Activated naive CD8-positive, alpha-beta T cell treated with anti-CD3 and anti-CD28 coated beads for 36 hours (primary cell): ENCODE results near the gene SLC38A8. TPM values are rescaled to one million over a fixed set of nuclear protein-coding genes. Genes with fewer than 3 reads are reported as not detected.

ENCODE experiments used
- DNase-seq: peaks from one replicate; pipeline ENCODE4 v3.0.0; 2021
- H3K27ac Mint-ChIP-seq: one replicate; pipeline ENCODE4 v1.8.0; 2022; ENCODE audit warnings: mild to moderate bottlenecking, moderate library complexity, mixed read lengths
- H3K27me3 Mint-ChIP-seq: one replicate; pipeline ENCODE4 v1.8.0; 2022; ENCODE audit warnings: mild to moderate bottlenecking, mixed read lengths
- H3K36me3 Mint-ChIP-seq: one replicate; pipeline ENCODE4 v1.8.0; 2021; ENCODE audit warnings: mild to moderate bottlenecking, mixed read lengths
- H3K4me1 Mint-ChIP-seq: one replicate; pipeline ENCODE4 v1.8.0; 2021; ENCODE audit warnings: mixed read lengths
- H3K4me3 Mint-ChIP-seq: one replicate; pipeline ENCODE4 v1.8.0; 2022; ENCODE audit warnings: mild to moderate bottlenecking, moderate library complexity, mixed read lengths
- H3K9me3 Mint-ChIP-seq: one replicate; pipeline ENCODE4 v1.8.0; 2022; ENCODE audit warnings: mixed read lengths
- total RNA-seq, 2 experiments: library from RNA; stranded (reverse); gene quantifications; one replicate each; pipeline ENCODE4 v1.2.3, GENCODE V29; 2021

Gene SLC38A8
- total RNA-seq, 2 experiments from 2014 or later = not detected

GRCh38 chr16:84034516-84034915, 8.1 kb downstream of the SLC38A8 start:
- H3K4me3 Mint-ChIP-seq = no peak overlapping the region
- H3K4me1 Mint-ChIP-seq = peaks cover 10% of the 10 kb centered on the region
- peaks cover 6% of the 10 kb centered on the region for H3K36me3 Mint-ChIP-seq
- peaks cover 31% of the 10 kb centered on the region for H3K27me3 Mint-ChIP-seq
- no peak overlapping the region for H3K27ac Mint-ChIP-seq
- peaks cover 18% of the 10 kb centered on the region for H3K9me3 Mint-ChIP-seq
- DNase-seq = no peak

DNA sequence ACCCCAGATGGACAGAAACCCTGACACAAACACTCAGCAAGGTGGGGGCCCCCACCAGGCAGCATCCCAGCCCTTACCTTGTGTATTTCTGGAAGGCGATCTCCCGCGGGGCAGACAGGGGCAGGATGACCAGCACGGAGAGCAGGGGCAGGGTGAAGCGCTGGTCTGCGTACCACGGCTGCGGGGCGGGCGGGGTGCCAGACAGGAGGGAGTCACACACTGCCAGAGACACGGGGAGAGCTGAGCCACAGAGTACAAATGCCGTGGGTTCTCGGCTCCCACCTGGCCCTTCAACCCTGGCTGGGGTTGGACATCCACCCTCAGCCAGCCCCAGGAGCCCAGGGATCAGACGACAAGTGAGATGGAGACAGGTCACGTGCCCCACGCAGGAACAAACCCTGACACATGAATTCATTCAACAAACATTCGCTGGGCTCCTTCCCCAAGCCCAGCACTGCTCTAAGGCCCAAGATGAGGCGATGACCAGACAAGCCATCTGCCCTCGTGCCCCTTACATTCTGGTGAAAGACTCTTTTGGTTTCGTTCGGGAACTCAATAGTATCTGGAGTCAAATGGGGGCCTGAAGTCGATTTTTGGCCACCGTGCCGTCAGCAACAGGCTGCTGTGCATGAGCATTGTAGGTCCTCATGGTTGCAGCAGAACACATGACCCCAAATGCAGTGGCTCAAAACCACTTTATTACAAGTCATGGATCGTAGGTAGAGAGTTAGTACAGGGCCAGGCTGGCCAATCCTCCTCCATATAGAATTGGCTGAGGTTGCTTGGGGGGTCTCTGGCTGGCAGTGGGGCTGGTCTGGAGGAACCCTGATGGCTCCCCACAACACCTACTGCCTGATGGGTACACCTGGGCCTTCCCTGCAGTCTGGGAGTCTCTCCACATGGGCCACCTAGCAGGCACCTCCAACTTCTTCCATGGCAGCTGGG, 9.1 kb downstream of the SLC38A8 start:
- Mint-ChIP-seq H3K36me3 (peaks cover 6% of the 10 kb centered on the region), H3K9me3 (peaks cover 20% of the 10 kb centered on the region), H3K27ac (no peak overlapping the region), H3K27me3 (peaks cover 32% of the 10 kb centered on the region), H3K4me3 (no peak overlapping the region), H3K4me1 (peaks cover 16% of the 10 kb centered on the region)
- no peak for DNase-seq

- H3K9me3 Mint-ChIP-seq = peaks cover 20% of the 10 kb centered on the region
- peaks cover 16% of the 10 kb centered on the region for H3K4me1 Mint-ChIP-seq
- peaks cover 6% of the 10 kb centered on the region for H3K36me3 Mint-ChIP-seq
- no peak overlapping the region for H3K27ac Mint-ChIP-seq
- no peak overlapping the region for H3K4me3 Mint-ChIP-seq
- DNase-seq = no peak
- peaks cover 35% of the 10 kb centered on the region for H3K27me3 Mint-ChIP-seq
Observed at GRCh38 chr16:84032458-84033178, 10.0 kb downstream of the SLC38A8 start.

DNA sequence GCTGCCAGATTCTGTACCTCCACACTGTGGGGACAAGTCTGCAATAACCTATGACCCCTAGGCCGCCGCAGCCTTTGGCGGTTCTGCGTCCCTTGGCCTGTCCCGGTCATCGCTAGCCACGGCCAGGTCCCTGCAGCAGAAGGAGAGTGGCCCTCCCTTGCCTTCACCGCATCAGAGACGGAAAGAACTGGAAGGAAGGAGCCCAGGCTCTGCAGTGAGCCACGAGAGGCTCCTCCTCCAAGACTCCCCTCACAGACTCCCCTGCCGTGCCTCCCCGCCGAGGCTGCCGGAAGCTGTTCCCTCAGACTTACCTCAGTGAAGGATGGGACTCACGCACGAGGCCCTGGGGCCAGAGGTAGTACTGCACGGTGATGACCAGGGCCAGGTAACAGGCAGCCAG, 11.0 kb downstream of the SLC38A8 start:
- Mint-ChIP-seq H3K27me3 (peaks cover 44% of the 10 kb centered on the region), H3K4me3 (no peak overlapping the region), H3K9me3 (peaks cover 20% of the 10 kb centered on the region), H3K27ac (no peak overlapping the region), H3K36me3 (peaks cover 6% of the 10 kb centered on the region), H3K4me1 (peaks cover 16% of the 10 kb centered on the region)
- DNase-seq = no peak

- Mint-ChIP-seq H3K4me3 (peak overlapping the region; percentile 3), H3K27me3 (peaks cover 47% of the 10 kb centered on the region), H3K27ac (peak overlapping the region; percentile 46), H3K4me1 (peaks cover 16% of the 10 kb centered on the region), H3K9me3 (peaks cover 12% of the 10 kb centered on the region), H3K36me3 (peaks cover 6% of the 10 kb centered on the region)
- DNase-seq = peak; percentile 18
Observed at GRCh38 chr16:84029297-84030047, 13.1 kb downstream of the SLC38A8 start.

DNA sequence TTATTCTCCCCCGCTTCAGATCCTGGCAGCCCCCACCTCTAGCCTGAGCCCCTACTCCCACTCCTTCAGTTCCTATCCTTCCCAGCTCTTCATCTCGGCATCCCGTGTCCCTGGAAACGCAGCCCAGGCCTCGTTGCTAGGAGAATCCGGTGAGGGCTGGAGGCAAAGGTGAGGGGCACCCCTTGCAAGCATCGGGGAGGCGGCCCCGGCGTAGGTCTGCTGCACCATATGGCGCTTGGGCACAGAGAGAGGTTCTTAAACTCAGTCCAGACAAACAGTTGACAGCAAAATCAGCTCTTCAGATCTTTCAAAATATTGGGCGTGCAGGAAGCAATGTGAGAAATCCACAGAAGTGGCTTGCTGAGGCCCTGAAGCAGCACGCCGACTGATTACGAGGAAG, 15.0 kb downstream of the SLC38A8 start:
- peaks cover 56% of the 10 kb centered on the region for H3K27me3 Mint-ChIP-seq
- H3K36me3 Mint-ChIP-seq = peaks cover 6% of the 10 kb centered on the region
- H3K4me1 Mint-ChIP-seq = peaks cover 16% of the 10 kb centered on the region
- no peak overlapping the region for H3K27ac Mint-ChIP-seq
- no peak overlapping the region for H3K4me3 Mint-ChIP-seq
- no peak for DNase-seq
- peaks cover 12% of the 10 kb centered on the region for H3K9me3 Mint-ChIP-seq

DNA sequence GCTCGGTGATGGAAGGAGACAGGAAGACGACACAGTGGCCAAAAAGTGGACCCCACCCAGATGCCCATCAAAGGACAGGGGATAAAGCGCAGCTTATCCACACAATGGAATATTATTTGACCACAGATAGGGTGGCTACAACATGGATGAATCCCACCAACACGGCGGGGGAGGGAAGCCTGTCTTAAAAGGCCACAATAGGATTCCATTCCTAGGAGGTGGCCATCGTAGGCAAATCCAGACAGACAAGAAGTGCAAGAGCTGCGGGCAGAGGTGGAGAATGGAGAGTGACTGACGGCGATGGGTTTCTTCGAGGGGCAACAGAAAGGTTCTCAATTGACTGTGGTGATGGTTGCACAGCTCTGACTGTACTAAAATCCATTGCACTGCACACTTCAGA, 16.0 kb downstream of the SLC38A8 start:
- peaks cover 12% of the 10 kb centered on the region for H3K9me3 Mint-ChIP-seq
- H3K4me1 Mint-ChIP-seq = peaks cover 16% of the 10 kb centered on the region
- no peak for DNase-seq
- no peak overlapping the region for H3K4me3 Mint-ChIP-seq
- H3K27me3 Mint-ChIP-seq = peaks cover 57% of the 10 kb centered on the region
- H3K36me3 Mint-ChIP-seq = peaks cover 6% of the 10 kb centered on the region
- H3K27ac Mint-ChIP-seq = no peak overlapping the region

GRCh38 chr16:84024854-84025253, 17.7 kb downstream of the SLC38A8 start:
- Mint-ChIP-seq H3K27ac (no peak overlapping the region), H3K4me3 (no peak overlapping the region), H3K36me3 (peaks cover under 1% of the 10 kb centered on the region), H3K27me3 (peaks cover 46% of the 10 kb centered on the region), H3K9me3 (peaks cover 10% of the 10 kb centered on the region), H3K4me1 (peaks cover 9% of the 10 kb centered on the region)
- DNase-seq = no peak

GRCh38 chr16:84022644-84023043, 20.0 kb downstream of the SLC38A8 start:
- Mint-ChIP-seq H3K36me3 (no peaks in the 10 kb centered on the region), H3K27ac (no peak overlapping the region), H3K4me3 (no peak overlapping the region), H3K27me3 (peaks cover 38% of the 10 kb centered on the region), H3K4me1 (no peaks in the 10 kb centered on the region), H3K9me3 (peaks cover 7% of the 10 kb centered on the region)
- no peak for DNase-seq

DNA sequence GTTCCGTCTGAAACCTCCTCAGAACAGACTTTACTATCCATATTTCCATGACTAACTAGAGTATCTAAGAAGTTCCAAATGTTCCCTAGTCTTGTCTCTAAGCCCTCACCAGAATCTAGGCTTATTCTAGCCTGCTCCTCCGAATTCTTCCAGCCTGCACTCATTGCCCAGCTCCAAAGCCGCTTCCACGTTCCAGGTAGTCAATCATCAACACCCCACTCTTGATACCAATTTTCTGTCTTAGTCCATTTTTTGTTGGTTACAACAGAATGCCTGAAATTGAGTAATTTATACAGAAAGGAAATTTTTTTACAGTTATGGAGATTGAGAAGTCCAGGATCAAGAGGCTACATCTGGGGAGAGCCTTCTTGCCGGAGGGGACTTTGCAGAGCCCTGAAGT, 21.1 kb downstream of the SLC38A8 start:
- peaks cover 7% of the 10 kb centered on the region for H3K9me3 Mint-ChIP-seq
- no peak for DNase-seq
- H3K27me3 Mint-ChIP-seq = peaks cover 28% of the 10 kb centered on the region
- H3K4me3 Mint-ChIP-seq = no peak overlapping the region
- no peaks in the 10 kb centered on the region for H3K4me1 Mint-ChIP-seq
- no peaks in the 10 kb centered on the region for H3K36me3 Mint-ChIP-seq
- no peak overlapping the region for H3K27ac Mint-ChIP-seq

GRCh38 chr16:84020353-84020752, 22.2 kb downstream of the SLC38A8 start:
- H3K27ac Mint-ChIP-seq = no peak overlapping the region
- H3K4me3 Mint-ChIP-seq = no peak overlapping the region
- no peaks in the 10 kb centered on the region for H3K4me1 Mint-ChIP-seq
- H3K27me3 Mint-ChIP-seq = peaks cover 19% of the 10 kb centered on the region
- no peaks in the 10 kb centered on the region for H3K36me3 Mint-ChIP-seq
- DNase-seq = no peak
- H3K9me3 Mint-ChIP-seq = peaks cover 7% of the 10 kb centered on the region

GRCh38 chr16:84018710-84019109, 23.9 kb downstream of the SLC38A8 start:
- peaks cover 5% of the 10 kb centered on the region for H3K4me1 Mint-ChIP-seq
- no peak overlapping the region for H3K27ac Mint-ChIP-seq
- H3K4me3 Mint-ChIP-seq = no peak overlapping the region
- H3K27me3 Mint-ChIP-seq = peaks cover 26% of the 10 kb centered on the region
- peaks cover 7% of the 10 kb centered on the region for H3K9me3 Mint-ChIP-seq
- no peak for DNase-seq
- H3K36me3 Mint-ChIP-seq = no peaks in the 10 kb centered on the region

DNA sequence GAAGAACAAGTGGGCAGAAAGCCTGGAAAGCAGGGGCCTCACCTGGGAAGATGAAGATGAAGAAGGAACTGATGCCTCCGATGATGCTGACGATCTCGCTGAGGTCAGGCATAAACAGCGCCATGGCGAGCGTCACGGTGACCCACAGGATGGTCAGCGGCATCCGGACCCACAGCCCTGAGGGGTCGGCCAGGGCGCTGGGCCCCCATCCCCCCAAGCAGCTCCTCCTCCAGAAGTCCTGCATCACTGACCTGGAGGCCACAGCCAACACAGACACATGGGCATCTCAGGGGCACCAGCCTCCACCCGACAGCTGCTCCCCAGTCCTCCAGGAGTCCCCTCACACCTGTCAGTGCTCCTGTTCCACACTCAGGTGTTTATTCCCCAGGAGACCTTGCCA, 26.1 kb downstream of the SLC38A8 start:
- no peak for DNase-seq
- Mint-ChIP-seq H3K36me3 (no peaks in the 10 kb centered on the region), H3K9me3 (peaks cover 5% of the 10 kb centered on the region), H3K4me1 (peaks cover 5% of the 10 kb centered on the region), H3K27ac (no peak overlapping the region), H3K4me3 (no peak overlapping the region), H3K27me3 (peaks cover 14% of the 10 kb centered on the region)

DNA sequence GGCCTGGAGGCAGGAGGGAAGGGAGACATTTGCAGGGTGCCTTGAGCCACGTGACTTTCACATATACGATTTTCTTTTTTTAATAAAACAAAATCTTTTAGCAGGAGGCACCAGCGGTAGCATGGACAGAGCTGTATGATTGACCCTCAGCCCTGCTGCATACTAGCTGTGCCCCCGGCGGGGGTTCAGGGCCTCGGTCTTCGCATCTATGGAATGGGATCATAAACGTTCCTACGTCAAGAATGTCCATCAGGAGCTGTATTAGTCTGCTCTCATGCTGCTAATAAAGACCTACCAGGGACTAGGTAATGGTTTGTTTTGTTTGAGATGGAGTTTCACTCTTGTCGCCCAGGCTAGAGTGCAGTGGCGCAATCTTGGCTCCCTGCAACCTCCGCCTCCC, 27.2 kb downstream of the SLC38A8 start:
- Mint-ChIP-seq H3K27ac (no peak overlapping the region), H3K4me3 (no peak overlapping the region), H3K36me3 (no peaks in the 10 kb centered on the region), H3K27me3 (peaks cover 16% of the 10 kb centered on the region), H3K4me1 (peaks cover 5% of the 10 kb centered on the region), H3K9me3 (no peaks in the 10 kb centered on the region)
- DNase-seq = no peak
